Liver (tissue), 3 donors: ENCODE measurements around the gene MAMDC4.

Source experiments
- FOXA2 ChIP-seq: IDR thresholded peaks from 2 replicates; pipeline ENCODE4 v1.6.1; 2016; ENCODE audit warnings: antibody characterized with exemption
- HNF4G ChIP-seq: IDR thresholded peaks from 2 replicates; pipeline ENCODE4 v1.6.1; 2016; ENCODE audit warnings: antibody characterized with exemption
- TF ChIP-seq, protein P1 (sequence below): fragments of 150-350 bp; IDR thresholded peaks from 2 replicates; pipeline ENCODE4 v1.5.1; 2017; ENCODE audit warnings: improper control_type of control experiment, low read depth, low read length; ENCODE audit not compliant: missing input control
- donor health status: healthy.
- donor health status: healthy.

DNA sequence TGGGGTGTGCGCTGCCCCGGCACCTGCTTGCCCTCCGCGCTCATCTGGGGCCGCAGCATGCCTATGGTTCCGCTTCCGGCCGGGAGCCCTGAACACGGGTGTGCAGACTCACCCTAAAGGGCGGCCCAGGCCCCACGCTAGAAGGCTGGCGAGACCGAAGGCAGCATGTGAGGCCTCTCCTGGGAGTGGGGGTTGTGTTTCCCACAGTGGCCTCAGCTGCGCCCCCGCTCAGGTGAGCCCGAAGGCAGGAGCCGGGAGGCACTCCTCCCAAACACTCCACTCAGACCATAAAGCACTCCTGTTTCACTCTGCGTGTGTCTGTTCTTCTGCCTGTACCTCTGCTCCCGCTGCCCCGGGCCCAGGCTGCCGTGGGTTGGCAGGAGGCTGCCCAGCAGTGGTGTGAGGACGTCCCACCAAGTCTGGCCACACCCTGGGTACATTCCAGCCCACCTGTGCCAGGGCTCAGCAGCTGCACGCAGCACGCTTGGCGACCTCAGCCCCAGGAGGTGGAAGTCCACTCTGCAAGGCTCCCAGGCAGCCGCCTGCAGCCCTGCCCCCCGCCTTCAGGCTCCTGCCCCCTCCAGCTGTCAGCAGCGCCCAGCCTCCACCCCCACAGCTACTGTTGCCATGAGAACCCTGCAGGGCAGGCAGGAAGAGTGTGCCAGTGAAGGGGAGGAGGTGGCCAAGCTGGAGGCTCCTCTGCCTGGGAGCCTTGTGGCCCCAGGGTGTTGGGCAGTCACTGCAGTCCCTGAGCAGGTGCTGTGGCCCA, 11.1 kb upstream of the MAMDC4 start:
- TF ChIP-seq, protein P1, sequence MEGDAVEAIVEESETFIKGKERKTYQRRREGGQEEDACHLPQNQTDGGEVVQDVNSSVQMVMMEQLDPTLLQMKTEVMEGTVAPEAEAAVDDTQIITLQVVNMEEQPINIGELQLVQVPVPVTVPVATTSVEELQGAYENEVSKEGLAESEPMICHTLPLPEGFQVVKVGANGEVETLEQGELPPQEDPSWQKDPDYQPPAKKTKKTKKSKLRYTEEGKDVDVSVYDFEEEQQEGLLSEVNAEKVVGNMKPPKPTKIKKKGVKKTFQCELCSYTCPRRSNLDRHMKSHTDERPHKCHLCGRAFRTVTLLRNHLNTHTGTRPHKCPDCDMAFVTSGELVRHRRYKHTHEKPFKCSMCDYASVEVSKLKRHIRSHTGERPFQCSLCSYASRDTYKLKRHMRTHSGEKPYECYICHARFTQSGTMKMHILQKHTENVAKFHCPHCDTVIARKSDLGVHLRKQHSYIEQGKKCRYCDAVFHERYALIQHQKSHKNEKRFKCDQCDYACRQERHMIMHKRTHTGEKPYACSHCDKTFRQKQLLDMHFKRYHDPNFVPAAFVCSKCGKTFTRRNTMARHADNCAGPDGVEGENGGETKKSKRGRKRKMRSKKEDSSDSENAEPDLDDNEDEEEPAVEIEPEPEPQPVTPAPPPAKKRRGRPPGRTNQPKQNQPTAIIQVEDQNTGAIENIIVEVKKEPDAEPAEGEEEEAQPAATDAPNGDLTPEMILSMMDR: no peak
- TF ChIP-seq FOXA2: no peak
- peak; percentile 88 for TF ChIP-seq HNF4G
